NCI-H748 (cell line): Measurements from ENCODE around the gene SORT1.
"Not testable (repeated sequence)": the region's sequence is repeated elsewhere in the genome, so short reads cannot be mapped to it uniquely, and the experiment has no call there.

Experiments used
- DNase-seq: peaks from one replicate; lab custom pipeline; 2025; ENCODE audit not compliant: unreplicated experiment; lab: John Stamatoyannopoulos, UW

The SORT1 gene

DNA sequence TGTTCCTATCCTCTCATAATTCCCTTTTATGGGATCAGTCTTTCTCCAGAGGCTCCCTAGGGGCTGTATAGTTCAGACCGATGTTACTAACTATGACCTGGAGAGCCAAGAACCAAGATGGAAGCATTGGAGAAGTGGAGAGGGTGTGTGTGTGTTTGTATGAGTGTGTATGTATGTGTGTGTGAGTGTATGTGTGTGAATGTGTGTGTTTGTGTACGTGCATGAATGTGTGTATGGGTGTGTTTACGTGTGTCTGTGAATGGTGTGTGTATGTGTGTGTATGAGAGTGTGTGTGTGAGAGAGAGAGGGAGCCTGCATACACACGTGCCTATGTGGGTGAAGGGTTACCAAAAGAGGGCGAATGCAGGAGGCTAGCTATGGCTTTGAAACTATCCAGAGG lies 95.8 kb downstream of the SORT1 start:
- DNase-seq = no peak

DNA sequence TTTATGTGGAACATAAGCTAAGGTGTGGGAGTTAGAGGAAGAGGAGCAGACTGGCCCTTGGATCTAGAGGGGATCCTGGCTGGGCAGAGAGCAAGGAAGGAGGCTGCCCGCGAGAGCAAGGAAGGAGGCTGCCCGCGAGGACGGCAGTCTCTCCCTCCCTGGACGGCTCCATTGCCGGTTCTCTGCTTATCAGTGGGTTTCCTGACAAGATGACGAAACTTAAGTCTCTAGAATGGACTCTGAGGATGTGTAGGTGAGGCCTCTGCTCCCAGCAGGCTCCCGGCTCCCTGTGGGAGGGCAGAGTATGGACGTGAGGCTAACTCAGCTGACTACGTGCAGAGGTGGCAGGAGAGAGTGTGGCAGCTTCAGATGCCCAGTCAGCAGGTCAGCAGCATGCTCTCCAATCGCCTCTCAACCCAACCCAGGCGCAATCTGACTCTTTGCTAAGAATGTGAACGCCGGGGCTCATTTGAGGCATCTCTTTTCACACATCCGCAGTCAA lies 97.0 kb downstream of the SORT1 start:
- no peak for DNase-seq

DNA sequence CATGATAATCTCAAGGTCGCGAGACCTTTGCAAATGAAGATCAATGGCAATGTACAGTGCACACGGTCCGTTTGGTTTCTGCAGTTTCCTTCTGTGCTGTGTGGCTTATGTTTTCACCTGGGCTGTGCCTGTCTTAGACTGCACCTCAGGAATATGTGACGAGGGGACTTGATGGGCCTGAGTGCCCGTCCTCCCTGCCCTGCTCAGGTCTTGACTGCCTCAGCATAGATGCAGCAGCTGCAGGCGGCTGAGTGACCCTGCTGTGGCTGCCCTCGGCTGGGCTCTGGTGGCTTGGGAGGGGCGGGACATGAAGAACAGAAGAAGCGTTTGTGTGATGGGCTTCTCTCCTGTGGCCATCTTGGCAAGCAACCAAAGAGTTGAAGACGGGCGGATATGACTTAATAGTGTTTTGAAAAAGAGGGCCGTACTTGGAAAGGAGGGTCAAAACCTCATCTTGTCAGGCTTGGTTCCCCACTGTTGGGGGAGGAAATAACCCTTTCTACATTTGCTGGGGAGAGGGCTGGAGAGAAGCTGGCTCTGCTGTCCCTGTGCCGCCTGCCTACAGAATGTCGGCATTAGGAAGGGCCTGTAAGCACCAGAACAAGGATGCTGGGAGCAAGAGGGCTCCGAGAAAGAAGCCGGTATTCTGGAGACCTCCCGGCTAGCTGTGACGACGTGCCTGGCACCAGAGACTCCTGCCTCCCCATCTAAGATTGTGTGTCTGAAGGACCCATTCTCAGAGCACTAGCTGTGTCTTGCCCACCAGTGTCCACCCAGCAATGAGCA lies 98.0 kb downstream of the SORT1 start:
- DNase-seq = no peak

DNA sequence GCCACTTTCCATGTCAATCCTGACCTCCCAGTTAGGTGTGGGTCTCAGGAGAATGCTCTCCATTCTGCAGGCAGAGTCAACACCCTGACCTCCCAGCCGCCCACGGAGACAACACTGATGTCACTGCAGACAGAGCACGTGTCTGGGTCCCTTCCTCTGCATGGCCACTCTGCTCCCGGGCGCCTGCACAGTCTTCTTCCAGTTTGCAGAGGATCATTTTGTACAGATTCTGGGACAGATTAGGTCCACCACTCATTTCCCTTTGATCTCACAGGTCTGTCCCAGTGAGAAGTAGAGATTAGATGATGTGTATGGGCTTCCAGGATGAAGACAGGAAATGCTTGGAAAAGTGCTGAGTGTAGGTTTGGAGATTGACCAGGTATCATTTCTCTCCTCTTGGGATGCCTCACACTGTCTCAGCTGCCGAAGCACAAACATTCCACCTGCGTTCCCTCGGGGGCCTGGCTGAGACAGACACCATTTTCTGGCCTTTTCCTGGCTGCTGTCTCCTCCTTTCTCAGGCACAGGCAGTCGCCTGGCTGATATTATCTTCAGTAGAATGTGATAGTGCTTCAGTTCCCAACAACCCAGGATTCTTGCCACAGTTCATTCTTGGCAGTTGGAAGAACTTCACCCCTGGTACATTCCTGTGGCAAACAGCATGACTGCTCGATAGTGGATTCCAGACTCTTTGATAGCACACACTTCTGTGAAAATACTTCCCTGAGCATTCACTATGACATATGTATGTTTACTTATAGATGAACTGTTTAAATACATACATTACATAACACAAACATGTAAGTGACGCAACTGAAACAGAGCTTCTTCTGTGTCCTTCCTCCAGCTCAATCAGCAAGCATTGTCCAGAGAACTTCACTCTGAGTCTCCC lies 98.8 kb downstream of the SORT1 start:
- DNase-seq = no peak

DNA sequence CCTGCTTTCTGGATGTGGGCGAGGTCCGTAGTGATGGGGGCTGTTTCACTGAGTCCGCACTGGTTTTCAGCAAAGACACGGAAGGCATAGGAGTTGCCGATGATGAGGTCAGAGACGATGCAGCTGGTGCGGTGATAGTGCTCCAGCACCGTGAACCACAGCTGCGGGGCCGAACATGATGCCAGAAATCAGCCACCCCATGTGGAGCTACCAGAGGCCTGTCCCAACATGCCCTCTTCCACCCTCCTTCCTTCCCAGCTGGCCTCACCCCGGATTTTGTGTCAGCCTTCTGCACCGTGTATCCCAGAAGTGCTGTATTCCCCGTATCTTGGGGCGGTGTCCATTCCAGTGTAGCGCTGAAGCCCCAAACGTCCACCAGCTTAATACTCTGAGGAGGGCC lies 100.9 kb downstream of the SORT1 start:
- no peak for DNase-seq

DNA sequence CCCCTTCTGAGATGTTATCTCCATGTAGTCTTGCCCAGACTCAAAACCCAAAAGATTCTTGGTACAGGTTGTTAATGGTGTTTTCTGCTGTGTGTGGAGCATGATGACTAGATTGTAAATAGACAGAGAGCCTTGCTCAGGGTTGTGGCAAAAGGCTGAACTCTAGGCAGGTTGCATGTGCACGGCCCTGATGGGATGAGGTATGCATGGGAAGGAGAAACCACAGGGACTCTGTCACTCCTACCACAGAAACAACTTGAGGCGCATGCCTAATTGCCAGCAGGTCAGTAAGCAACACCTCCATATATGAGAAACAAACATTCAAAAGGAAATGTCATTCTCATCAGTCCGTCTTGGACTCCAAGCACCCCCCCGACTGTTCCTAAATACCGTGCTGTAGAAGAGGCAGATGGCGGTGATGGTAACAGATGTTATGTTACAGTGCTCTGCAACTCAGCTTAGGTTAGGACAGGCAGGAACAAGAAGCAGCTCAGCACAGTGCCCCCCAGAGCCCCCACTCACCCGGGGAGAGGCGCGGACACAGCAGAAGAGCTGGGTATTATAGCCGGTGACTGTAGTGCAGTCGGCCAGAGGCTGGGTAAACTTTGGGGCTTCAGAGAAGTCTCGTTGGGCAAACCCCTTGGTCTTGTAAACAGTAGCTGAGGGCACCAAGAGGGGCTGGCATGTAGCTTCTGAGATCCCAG lies 101.9 kb downstream of the SORT1 start:
- DNase-seq = no peak

DNA sequence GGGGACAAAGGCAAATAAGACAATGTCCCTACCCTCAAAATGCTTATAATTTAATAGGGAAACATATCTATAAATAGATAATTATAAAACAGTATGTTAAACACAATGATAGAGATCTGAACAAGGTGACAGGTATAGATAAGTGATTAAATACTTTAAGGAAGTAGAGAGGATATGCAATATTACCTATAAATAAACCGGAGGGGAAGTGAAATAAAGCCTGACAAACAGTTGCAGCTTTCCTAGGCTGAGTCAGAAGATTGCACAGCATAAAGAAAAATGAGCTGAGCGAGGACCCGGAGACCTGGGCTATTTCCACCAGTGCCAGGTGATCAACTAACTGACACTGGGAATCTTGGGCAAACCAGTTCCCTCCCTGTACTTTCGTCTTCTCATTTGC lies 103.2 kb downstream of the SORT1 start:
- no peak for DNase-seq

DNA sequence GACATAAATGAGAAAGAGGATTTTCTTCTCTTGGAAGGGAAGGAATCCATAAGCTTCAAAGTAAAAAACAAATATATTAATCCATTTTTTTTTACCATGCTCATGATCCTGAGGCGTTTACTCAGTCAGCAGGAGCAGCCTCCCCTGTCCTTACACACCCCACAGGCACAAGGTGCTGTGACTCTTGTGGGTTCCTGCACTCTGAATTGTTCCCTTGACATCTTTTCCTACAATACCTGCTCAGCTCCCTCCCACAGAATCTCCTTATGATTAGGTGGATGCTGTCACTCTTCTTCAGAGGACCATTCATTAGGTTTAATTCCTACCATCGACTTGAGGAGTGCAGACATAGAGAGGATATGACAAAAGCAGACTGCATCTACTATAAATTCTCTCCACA lies 104.7 kb downstream of the SORT1 start:
- no peak for DNase-seq

DNA sequence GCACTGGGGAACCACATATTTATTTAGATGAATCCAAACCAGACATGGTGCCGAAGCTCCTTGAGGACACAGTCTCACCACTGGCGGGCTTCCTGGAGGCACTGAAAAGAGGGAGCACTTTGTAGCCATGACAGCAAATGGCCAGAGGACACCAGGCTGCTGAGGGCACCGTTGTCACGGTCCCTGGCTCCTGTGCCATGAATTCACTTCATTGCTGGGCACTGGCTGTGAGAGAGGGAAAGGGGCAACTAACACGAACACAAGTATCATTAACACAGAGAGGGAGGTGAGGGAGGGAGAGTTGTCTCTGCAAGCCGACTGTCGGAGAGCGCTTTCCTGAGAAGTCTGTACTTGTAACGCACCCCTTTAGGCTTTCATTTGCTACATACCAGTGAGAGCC lies 105.4 kb downstream of the SORT1 start:
- no peak for DNase-seq

DNA sequence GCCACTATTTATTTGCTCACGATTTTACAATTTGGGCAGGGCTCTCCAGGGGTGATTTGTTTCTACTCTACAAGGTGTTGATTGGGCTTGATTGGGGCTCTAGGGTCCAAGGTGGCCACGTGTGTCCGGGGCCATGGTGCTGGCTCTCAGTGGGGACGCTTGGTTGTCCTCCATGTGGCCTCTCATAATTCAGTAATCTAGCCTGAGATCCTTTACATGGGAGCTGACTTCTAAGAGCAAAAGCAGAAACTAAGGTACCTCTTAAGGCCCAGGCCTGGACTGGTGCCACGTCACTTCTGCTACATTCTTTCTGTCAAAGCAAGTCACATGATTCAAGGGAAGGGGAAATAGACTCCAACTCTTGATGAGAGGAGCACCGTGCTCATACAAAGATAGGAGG lies 106.7 kb downstream of the SORT1 start:
- no peak for DNase-seq

DNA sequence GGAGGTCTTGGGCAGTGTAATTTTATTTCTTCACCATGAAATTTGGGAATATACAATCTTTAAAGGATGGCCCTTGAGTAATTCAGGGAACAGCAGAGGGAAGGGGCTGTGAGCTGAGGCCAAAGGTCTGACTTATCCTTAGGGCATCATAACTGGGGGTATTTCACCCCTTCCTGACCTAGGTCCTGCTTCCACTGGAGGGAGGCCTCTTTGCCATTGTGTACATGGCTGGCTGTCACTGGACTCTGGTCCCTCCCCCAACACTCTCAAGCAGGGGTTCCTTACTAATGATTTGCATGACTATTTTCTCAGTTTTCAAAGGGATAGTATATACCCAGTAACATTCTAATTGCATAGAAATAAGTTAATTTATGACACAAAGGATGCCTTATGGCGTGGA lies 107.6 kb downstream of the SORT1 start:
- no peak for DNase-seq

DNA sequence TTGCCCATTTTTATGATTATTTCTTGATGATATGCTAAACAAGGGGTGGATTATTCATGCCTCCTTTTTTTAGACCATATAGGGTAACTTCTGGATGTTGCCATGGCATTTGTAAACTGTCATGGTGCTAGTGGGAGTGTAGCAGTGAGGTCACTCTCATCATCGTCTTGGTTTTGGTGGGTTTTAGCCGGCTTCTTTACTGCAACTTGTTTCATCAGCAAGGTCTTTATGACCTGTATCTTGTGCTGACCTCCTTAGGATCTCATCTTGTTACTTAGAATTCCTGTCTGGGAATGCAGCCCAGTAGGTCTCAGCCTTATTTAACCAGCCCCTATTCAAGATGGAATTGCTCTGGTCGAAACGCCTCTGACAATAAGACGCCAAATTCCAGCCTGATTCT lies 111.0 kb downstream of the SORT1 start:
- not testable (repeated sequence) for DNase-seq

DNA sequence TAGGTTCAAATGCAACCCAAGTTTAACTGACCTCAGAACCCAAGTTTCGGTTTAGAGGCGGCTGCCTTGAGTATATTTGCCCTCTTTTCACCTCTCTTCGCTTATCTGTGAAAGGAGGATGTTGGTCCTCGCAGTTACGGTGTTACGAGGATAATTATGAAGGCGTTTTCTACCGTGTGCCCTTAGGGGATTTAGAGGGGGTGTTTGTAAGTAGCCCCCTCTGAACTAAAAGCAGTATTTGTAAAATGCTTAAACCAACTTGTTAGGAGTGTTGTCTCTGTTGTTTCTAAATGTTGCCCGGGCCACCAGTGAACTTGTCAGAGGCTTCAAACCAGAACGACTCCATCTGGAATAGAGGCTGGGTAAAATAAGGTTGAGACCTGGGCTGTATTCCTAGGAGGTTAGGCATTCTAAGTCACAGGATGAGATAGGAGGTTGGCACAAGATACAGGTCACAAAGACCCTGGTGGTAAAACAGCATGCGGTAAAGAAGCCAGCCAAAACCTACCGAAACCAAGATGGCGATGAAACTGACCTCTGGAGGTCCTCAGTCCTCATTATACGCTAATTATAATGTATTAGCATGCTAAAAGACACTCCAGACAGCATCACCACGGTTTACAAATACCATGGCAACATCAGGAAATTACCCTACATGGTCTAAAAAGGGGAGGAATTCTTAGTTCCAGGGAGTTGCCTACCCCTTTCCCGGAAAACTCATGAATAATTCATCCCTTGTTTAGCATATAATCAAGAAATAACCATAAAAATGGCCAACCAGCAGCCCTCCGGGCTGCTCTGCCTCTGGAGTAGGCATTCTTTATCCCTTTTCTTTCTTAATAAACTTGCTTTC lies 113.7 kb downstream of the SORT1 start:
- peak; percentile 59 for DNase-seq

DNA sequence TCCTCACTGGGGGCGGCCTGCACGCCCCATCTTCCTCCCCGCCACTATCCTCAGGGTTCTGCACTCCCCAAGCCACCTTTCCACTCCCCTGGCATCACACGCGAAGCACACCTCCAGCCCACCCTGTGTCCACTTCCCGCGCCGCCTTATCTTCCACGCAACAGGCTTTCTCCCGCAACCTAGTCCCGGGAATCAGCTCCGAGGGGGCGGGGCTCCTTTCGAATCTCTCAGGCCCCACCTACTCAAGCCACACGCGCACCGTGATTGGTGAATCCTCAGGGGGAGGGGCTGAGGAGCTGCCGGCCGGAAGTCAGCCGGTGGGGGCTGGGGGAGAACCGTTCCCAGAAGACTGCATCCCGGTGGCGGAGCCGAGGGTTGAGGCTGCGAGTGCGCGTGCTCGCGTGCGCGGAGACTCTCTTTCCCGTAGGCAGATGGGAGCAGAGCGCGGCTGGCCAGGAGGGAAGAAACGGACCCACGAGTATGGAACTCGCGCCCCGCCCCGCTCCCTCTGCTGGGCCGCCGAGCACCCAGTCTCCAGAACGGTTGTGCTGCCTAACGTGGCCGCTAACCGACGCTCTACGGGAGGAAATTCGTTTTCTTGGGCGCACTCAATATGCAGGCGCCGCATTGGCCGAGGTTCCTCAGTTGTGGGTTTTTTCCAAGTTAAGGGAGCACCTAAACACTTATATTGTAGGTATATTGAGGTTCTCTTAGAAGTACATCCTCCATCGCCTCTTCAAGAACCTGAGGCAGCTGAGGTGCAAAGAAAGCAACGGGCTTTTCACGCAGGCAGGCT lies 114.6 kb downstream of the SORT1 start, which contains the start of gene PSRC1:
Gene PSRC1, minus strand, starts transcription at position 194 of the 796 bp plus-strand sequence.
- DNase-seq = peak; percentile 98

DNA sequence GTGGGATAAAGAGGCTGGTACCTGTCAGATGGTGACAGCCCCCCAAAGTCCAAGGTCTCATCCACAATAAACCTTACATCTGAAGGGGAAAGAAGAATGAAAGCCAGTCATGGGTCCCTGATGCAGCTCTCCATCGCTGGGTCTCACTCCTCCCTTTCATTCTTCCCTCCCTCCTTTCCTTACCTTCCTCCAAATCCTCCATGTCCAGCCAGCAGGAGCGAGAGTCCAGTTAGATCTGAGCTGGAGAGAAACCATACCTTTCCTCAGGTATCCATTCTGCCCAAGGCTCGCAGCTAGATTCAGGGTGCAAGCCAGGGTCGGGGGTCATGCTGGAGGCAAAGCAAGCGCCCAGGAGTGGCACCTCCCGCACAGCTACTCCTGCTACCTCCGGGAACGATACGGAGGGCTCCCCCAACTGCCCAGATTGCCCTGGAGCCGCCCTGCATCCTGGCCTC lies 115.2 kb downstream of the SORT1 start:
- no peak for DNase-seq

DNA sequence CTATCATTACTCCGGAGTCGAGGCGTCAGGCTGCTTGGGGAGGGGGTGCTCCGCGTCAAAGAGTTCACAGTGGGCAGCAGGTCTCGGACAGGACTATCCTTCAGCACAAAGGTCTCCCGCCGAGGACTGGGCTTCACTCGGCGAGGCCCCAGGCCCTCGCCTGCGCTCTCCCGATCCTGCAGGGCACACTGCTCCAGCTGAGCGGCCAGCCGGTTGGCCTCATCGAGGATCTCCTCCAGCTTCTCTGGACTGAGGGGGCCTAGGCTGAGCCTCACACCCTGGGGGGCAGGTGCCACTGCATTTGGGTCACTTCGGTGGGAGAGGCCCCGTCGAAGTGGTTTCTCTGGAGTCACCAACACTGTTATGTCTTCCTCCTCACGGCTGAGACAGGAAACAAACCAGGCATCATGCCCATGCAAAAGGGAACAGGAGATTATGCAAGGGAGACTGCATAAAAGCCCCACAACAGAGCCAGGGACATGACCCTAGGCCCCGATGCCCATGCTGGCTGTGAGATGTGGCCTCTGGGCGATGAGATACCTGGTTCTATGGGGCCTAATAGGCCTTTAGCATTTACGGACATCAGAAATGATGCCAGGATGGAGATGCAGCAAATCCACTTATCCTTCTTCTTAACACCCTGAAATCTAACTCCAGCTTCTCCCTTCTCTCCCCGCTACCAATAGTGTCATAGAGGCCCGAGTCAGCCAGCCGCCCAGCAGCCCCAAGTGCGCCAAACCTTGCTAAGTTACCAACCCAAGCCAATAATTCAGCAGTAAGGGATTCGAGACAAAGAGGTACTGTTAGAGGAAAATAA lies 115.8 kb downstream of the SORT1 start:
- DNase-seq = no peak

DNA sequence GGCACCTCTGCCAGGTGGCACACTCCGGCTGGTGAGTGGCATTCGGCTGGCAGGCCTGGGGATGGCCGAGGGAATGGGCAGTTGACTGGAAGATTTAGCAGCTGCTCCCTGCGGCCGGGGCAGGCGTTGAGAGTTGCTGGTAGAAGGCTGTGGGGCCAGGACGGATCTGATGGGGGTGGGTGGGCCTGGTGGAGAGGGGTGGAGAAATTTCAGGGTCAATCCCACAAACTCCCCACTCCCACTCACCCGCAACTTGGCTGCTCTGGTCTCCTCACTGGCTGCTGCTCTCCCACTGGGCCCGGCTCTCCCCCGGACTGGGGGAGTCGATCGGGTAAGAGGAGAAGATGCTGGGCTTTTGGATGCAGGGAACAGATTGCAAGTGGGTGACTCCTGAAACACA lies 116.9 kb downstream of the SORT1 start:
- DNase-seq = no peak

DNA sequence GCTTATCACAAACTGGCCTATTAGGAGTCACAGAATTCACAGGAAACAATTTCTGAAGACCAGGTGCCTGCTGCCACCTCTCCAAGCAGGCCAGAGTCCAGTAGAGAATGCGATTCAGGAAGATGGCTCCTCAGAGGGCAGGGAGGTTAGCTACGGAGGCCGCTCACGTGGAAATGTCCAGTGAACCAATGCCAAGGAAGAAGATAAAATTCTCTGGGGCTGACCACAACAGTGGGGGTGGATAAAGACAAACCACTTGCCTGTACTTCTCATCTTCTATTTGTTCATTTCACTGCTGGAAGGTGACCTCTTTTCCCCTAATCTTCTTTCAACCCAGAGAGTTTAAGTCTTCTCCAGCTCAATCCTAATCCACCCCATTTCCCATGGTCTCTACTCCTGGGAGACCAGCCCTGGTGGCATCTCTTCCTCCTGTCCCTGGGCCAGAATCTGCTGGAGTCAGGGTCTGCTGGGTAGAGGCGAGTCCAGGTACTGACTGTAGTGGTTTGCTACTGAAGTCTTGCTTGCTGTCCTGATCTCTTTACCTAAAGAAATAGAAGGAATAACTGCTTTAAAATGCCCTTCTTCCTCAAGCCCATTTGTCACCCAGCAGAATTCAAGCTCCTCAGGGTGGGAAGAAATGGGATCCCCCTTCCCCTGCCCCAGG lies 118.0 kb downstream of the SORT1 start:
- DNase-seq = no peak
